GM12801 (cell line): ENCODE data around the gene PPP6R2.

Source experiments
- CTCF ChIP-seq: IDR thresholded peaks from one replicate; pipeline ENCODE4 v1.5.1; 2011; ENCODE audit warnings: control low read depth; ENCODE audit not compliant: insufficient read length; ENCODE audit errors: extremely low read depth

PPP6R2 gene

GRCh38 chr22:50337262-50338041 is 5.7 kb upstream of the PPP6R2 start:
- TF ChIP-seq CTCF = no peak

- TF ChIP-seq CTCF = no peak
Observed at GRCh38 chr22:50338042-50338573, 5.0 kb upstream of the PPP6R2 start.

GRCh38 chr22:50338860-50339462 is 4.2 kb upstream of the PPP6R2 start:
- TF ChIP-seq CTCF = no peak

GRCh38 chr22:50339945-50340879 is 2.9 kb upstream of the PPP6R2 start:
- no peak for TF ChIP-seq CTCF

- TF ChIP-seq CTCF = no peak
Observed at GRCh38 chr22:50341977-50342650, 1.0 kb upstream of the PPP6R2 start.

GRCh38 chr22:50343541-50343935 is 411 bp downstream of the PPP6R2 start:
- no peak for TF ChIP-seq CTCF
